ENCODE results near the gene CABS1.

Gene CABS1

DNA sequence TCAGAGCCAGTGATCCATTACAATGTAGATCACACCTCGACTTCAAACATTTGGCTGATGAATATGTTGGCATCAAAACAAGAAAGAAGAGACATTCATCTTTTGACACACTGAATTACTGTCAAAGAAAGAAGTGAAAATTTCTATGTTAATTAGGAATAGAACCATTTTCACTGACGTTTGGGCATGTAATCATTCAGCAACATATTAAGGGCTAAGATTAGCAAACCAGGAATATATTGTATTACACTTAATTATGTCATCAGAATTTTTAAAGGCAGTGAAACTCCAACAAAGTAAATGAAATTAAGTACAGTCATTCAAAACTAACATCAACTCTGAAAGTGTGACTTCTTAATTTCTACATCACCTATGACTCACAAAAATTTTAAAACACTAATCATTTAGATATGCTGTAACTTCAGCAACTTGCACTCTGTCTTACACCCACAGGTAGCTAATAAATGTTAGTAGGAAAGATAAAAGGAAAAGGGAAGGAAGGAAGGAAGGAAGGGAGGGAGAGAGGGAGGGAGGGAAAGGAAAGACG is 24.4 kb downstream of the CABS1 start:
- no peak overlapping the region for H3K4me3 ChIP-seq (ENCODE audit: low read length in 2 of 2)

DNA sequence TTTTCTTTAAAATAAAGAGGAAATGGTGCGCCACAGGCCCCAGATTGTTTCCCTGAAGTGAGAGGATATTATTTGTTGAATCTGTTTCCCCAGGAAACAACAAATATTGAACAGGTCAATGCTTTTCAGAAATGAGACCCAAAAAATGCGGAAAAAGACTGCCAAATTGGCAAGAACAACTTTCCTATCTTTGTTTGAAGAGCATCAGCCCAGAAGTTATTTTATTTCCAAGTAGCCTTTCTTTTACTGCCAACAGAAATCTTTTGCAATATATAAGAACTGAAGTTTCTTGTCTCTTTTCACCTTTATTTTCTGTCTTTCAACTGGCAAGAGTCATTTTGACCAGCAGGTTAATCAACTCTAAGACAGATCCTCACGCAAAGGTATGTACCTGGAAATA is 25.7 kb downstream of the CABS1 start, which contains the start of gene SMR3A:
TSS of gene SMR3A (plus strand) at position 301 of the 400 bp plus-strand sequence. CDS start 1,356 bp downstream, outside the sequence.
- no peak within 1 kb of the TSS for H2BK12ac ChIP-seq (ENCODE audit: low read length)
- DNase-seq (ENCODE audit: low spot score): no peak
- peaks cover 0 to 2% (median 0%) of the 10 kb centered on the region in 3 experiments for H3K27me3 ChIP-seq (ENCODE audit: control insufficient read depth in 3 of 3, insufficient read depth in 3 of 3, low read depth in 1 of 3, low read length in 3 of 3)
- no peaks in the 10 kb centered on the region for H3K36me3 ChIP-seq (replicated peaks in 1 of 2; ENCODE audit: control insufficient read depth in 2 of 2, insufficient read depth in 2 of 2, low read length in 2 of 2)
- no peak within 1 kb of the TSS for H2BK15ac ChIP-seq (ENCODE audit: low read length)
- H2AFZ ChIP-seq (ENCODE audit: low read length): no peak within 1 kb of the TSS
- no peak within 1 kb of the TSS for H3K9ac ChIP-seq (ENCODE audit: low read depth, low read length, poor library complexity)
- H3K4ac ChIP-seq (ENCODE audit: low read length): no peak within 1 kb of the TSS
- no CpG with 5 or more reads among the region's 3 CpGs for WGBS, 2 donors (ENCODE audit: extremely low coverage in 2 of 2, insufficient read length in 2 of 2, insufficient replicate concordance in 1 of 2)
- no peak within 1 kb of the TSS for H2AK5ac ChIP-seq (ENCODE audit: low read depth, low read length)
- H3K4me1 ChIP-seq (ENCODE audit: control insufficient read depth in 2 of 2, insufficient read depth in 1 of 2, low read depth in 1 of 2, low read length in 2 of 2): no peaks in the 10 kb centered on the region
- no peak within 1 kb of the TSS for H3K27ac ChIP-seq (replicated peaks; ENCODE audit: low read length)
- no peak within 1 kb of the TSS for H2BK5ac ChIP-seq (ENCODE audit: low read length)
- H3K18ac ChIP-seq (ENCODE audit: low read length): no peak within 1 kb of the TSS
- H3K79me1 ChIP-seq (ENCODE audit: low read depth, low read length): no peaks in the 10 kb centered on the region
- H2BK120ac ChIP-seq (ENCODE audit: low read depth, low read length): no peak within 1 kb of the TSS
- no peak within 1 kb of the TSS for H4K8ac ChIP-seq (ENCODE audit: low read depth, low read length)
- no peak within 1 kb of the TSS for H3K4me2 ChIP-seq (ENCODE audit: insufficient read depth, low read length, poor library complexity, severe bottlenecking)
- H3K9me3 ChIP-seq (replicated peaks in 1 of 2; ENCODE audit: control insufficient read depth in 2 of 2, insufficient read depth in 1 of 2, low read depth in 1 of 2, low read length in 2 of 2): no peaks in the 10 kb centered on the region
- no peak within 1 kb of the TSS for H3K14ac ChIP-seq (ENCODE audit: low read length)
- H3K4me3 ChIP-seq (ENCODE audit: low read length in 2 of 2): no peak within 1 kb of the TSS
- H4K91ac ChIP-seq (ENCODE audit: low read depth, low read length, poor library complexity): no peak within 1 kb of the TSS
- no peak within 1 kb of the TSS for H3K23ac ChIP-seq (ENCODE audit: low read depth, low read length, poor library complexity)

More for the DNA sequence above, 24.4 kb downstream of the CABS1 start:
- H2BK12ac ChIP-seq (ENCODE audit: low read length): no peak overlapping the region
- H2BK120ac ChIP-seq (ENCODE audit: low read depth, low read length): no peak overlapping the region
- DNase-seq (ENCODE audit: low spot score): no peak
- no peak overlapping the region for H2BK15ac ChIP-seq (ENCODE audit: low read length)
- H2BK5ac ChIP-seq (ENCODE audit: low read length): no peak overlapping the region
- no peaks in the 10 kb centered on the region for H3K9me3 ChIP-seq (replicated peaks in 1 of 2; ENCODE audit: control insufficient read depth in 2 of 2, insufficient read depth in 1 of 2, low read depth in 1 of 2, low read length in 2 of 2)
- no CpG with 5 or more reads among the region's 3 CpGs for WGBS, 2 donors (ENCODE audit: extremely low coverage in 2 of 2, insufficient read length in 2 of 2, insufficient replicate concordance in 1 of 2)
- no peak overlapping the region for H3K9ac ChIP-seq (ENCODE audit: low read depth, low read length, poor library complexity)
- H2AK5ac ChIP-seq (ENCODE audit: low read depth, low read length): no peak overlapping the region
- H3K4me2 ChIP-seq (ENCODE audit: insufficient read depth, low read length, poor library complexity, severe bottlenecking): no peak overlapping the region
- H4K8ac ChIP-seq (ENCODE audit: low read depth, low read length): no peak overlapping the region
- no peak overlapping the region for H3K14ac ChIP-seq (ENCODE audit: low read length)
- H3K27ac ChIP-seq (replicated peaks; ENCODE audit: low read length): no peak overlapping the region
- H2AFZ ChIP-seq (ENCODE audit: low read length): no peak overlapping the region
- H3K4ac ChIP-seq (ENCODE audit: low read length): no peak overlapping the region
- no peak overlapping the region for H3K23ac ChIP-seq (ENCODE audit: low read depth, low read length, poor library complexity)
- no peaks in the 10 kb centered on the region for H3K4me1 ChIP-seq (ENCODE audit: control insufficient read depth in 2 of 2, insufficient read depth in 1 of 2, low read depth in 1 of 2, low read length in 2 of 2)
- no peaks in the 10 kb centered on the region for H3K79me1 ChIP-seq (ENCODE audit: low read depth, low read length)
- H3K27me3 ChIP-seq (ENCODE audit: control insufficient read depth in 3 of 3, insufficient read depth in 3 of 3, low read depth in 1 of 3, low read length in 3 of 3): peaks cover 0 to 2% (median 0%) of the 10 kb centered on the region in 3 experiments
- H4K91ac ChIP-seq (ENCODE audit: low read depth, low read length, poor library complexity): no peak overlapping the region
- no peak overlapping the region for H3K18ac ChIP-seq (ENCODE audit: low read length)
- H3K36me3 ChIP-seq (replicated peaks in 1 of 2; ENCODE audit: control insufficient read depth in 2 of 2, insufficient read depth in 2 of 2, low read length in 2 of 2): no peaks in the 10 kb centered on the region

DNA sequence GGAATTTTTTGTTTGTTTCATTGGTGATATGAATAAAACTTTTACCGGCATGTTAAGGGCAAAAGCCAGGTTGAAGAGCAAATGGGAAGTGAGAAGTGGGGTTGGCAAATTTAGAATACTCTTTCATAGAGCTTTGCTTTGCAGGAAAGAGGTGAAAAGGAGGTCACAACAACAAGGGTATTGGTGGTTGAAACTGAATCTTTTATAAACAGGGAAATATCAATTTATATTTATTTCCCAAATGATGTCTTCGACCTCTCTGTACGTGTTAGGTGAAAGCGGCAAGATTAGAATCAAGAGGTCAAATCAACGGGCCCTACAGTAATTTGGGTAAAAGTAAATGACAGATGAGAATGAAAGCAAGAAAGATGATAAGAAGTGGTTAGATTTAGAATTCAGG is 29.2 kb downstream of the CABS1 start:
- Histone ChIP-seq H3K27ac (replicated peaks; ENCODE audit: low read length) (no peak overlapping the region), H3K27me3 (ENCODE audit: control insufficient read depth in 3 of 3, insufficient read depth in 3 of 3, low read depth in 1 of 3, low read length in 3 of 3) (peaks cover 0 to 2% (median 0%) of the 10 kb centered on the region in 3 experiments), H2AK5ac (ENCODE audit: low read depth, low read length) (no peak overlapping the region), H2BK15ac (ENCODE audit: low read length) (no peak overlapping the region), H3K4me2 (ENCODE audit: insufficient read depth, low read length, poor library complexity, severe bottlenecking) (no peak overlapping the region), H3K36me3 (replicated peaks in 1 of 2; ENCODE audit: control insufficient read depth in 2 of 2, insufficient read depth in 2 of 2, low read length in 2 of 2) (no peaks in the 10 kb centered on the region), H3K18ac (ENCODE audit: low read length) (no peak overlapping the region), H3K9ac (ENCODE audit: low read depth, low read length, poor library complexity) (no peak overlapping the region), H2BK12ac (ENCODE audit: low read length) (no peak overlapping the region), H3K23ac (ENCODE audit: low read depth, low read length, poor library complexity) (no peak overlapping the region), H3K14ac (ENCODE audit: low read length) (no peak overlapping the region), H3K4me1 (ENCODE audit: control insufficient read depth in 2 of 2, insufficient read depth in 1 of 2, low read depth in 1 of 2, low read length in 2 of 2) (no peaks in the 10 kb centered on the region), H3K4ac (ENCODE audit: low read length) (no peak overlapping the region), H3K79me1 (ENCODE audit: low read depth, low read length) (no peaks in the 10 kb centered on the region), H4K91ac (ENCODE audit: low read depth, low read length, poor library complexity) (no peak overlapping the region), H3K4me3 (ENCODE audit: low read length in 2 of 2) (no peak overlapping the region), H2BK120ac (ENCODE audit: low read depth, low read length) (no peak overlapping the region), H2BK5ac (ENCODE audit: low read length) (no peak overlapping the region), H2AFZ (ENCODE audit: low read length) (no peak overlapping the region), H3K9me3 (replicated peaks in 1 of 2; ENCODE audit: control insufficient read depth in 2 of 2, insufficient read depth in 1 of 2, low read depth in 1 of 2, low read length in 2 of 2) (no peaks in the 10 kb centered on the region), H4K8ac (ENCODE audit: low read depth, low read length) (no peak overlapping the region)
- DNase-seq (ENCODE audit: low spot score): no peak
- no CpG with 5 or more reads among the region's 5 CpGs for WGBS, 2 donors (ENCODE audit: extremely low coverage in 2 of 2, insufficient read length in 2 of 2, insufficient replicate concordance in 1 of 2)

DNA sequence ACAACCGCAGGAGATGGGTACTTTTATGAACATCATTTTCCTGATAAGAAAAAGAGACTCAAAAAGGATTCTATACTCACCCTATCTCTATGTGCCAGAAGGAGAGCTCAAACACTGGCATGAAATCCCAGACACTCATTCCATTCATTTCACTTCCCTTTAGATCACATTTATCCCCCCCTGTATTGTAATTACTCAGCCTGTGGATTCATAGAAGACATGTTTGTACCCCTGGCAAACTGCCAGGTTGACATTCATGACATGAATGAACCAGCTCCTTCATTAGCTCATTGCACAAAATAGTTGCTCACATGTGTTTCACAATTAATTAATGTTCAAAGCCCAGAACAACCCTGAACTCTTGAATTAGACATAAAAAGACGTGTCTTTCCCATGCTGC is 30.7 kb downstream of the CABS1 start:
- Histone ChIP-seq H3K18ac (ENCODE audit: low read length) (no peak overlapping the region), H3K9me3 (replicated peaks in 1 of 2; ENCODE audit: control insufficient read depth in 2 of 2, insufficient read depth in 1 of 2, low read depth in 1 of 2, low read length in 2 of 2) (no peaks in the 10 kb centered on the region), H3K79me1 (ENCODE audit: low read depth, low read length) (no peaks in the 10 kb centered on the region), H2BK12ac (ENCODE audit: low read length) (no peak overlapping the region), H2BK120ac (ENCODE audit: low read depth, low read length) (no peak overlapping the region), H3K4me3 (ENCODE audit: low read length in 2 of 2) (no peak overlapping the region), H3K27me3 (ENCODE audit: control insufficient read depth in 3 of 3, insufficient read depth in 3 of 3, low read depth in 1 of 3, low read length in 3 of 3) (peaks cover 0 to 2% (median 0%) of the 10 kb centered on the region in 3 experiments), H3K4ac (ENCODE audit: low read length) (no peak overlapping the region), H2AK5ac (ENCODE audit: low read depth, low read length) (no peak overlapping the region), H3K27ac (replicated peaks; ENCODE audit: low read length) (no peak overlapping the region), H4K91ac (ENCODE audit: low read depth, low read length, poor library complexity) (no peak overlapping the region), H2BK15ac (ENCODE audit: low read length) (no peak overlapping the region), H2AFZ (ENCODE audit: low read length) (no peak overlapping the region), H3K23ac (ENCODE audit: low read depth, low read length, poor library complexity) (no peak overlapping the region), H3K4me2 (ENCODE audit: insufficient read depth, low read length, poor library complexity, severe bottlenecking) (no peak overlapping the region), H2BK5ac (ENCODE audit: low read length) (no peak overlapping the region), H4K8ac (ENCODE audit: low read depth, low read length) (no peak overlapping the region), H3K36me3 (replicated peaks in 1 of 2; ENCODE audit: control insufficient read depth in 2 of 2, insufficient read depth in 2 of 2, low read length in 2 of 2) (no peaks in the 10 kb centered on the region), H3K14ac (ENCODE audit: low read length) (no peak overlapping the region), H3K9ac (ENCODE audit: low read depth, low read length, poor library complexity) (no peak overlapping the region), H3K4me1 (ENCODE audit: control insufficient read depth in 2 of 2, insufficient read depth in 1 of 2, low read depth in 1 of 2, low read length in 2 of 2) (no peaks in the 10 kb centered on the region)
- WGBS, 2 donors (ENCODE audit: extremely low coverage in 2 of 2, insufficient read length in 2 of 2, insufficient replicate concordance in 1 of 2): no CpG with 5 or more reads among the region's 2 CpGs
- no peak for DNase-seq (ENCODE audit: low spot score)

Data from neuronal stem cell (in vitro differentiated cells).